Measurements from ENCODE around the gene C2CD4C. TPM values are rescaled to one million over a fixed set of nuclear protein-coding genes. Genes with fewer than 3 reads are reported as not detected.

C2CD4C gene
- total and polyA plus RNA-seq, 2 donors (not counting 3 experiments of a cell fraction or from before 2014, with no cell fraction given): 0.25 to 0.38 TPM

GRCh38 chr19:362154-362553, 46.8 kb downstream of the C2CD4C start:
- no TSS peak for BruUV-seq (replicated peaks)
- DNase-seq (ENCODE audit: low read depth, low spot score) (no peak), FAIRE-seq (no peak)
- Histone ChIP-seq H3K9ac (replicated peaks; ENCODE audit: extremely low read depth, insufficient read depth, low read length) (no peak overlapping the region), H3K4me3 (replicated peaks in 1 of 3; ENCODE audit: insufficient read depth in 1 of 3, low read depth in 1 of 3, low read length in 3 of 3) (no peak overlapping the region), H2AFZ (ENCODE audit: low read depth, low read length) (no peak overlapping the region), H3K4me1 (ENCODE audit: control insufficient read depth, extremely low read depth, insufficient read depth, low read length) (no peaks in the 10 kb centered on the region), H3K4me2 (ENCODE audit: insufficient read depth, low read length) (no peak overlapping the region), H3K27ac (ENCODE audit: insufficient read depth, low read depth, low read length) (no peak overlapping the region), H3K9me3 (replicated peaks; ENCODE audit: control insufficient read depth, insufficient read depth, low read length) (no peaks in the 10 kb centered on the region), H3K36me3 (ENCODE audit: control insufficient read depth in 2 of 2, extremely low read depth in 1 of 2, insufficient read depth in 2 of 2, low read length in 2 of 2) (no peaks in the 10 kb centered on the region), H4K20me1 (replicated peaks; ENCODE audit: control insufficient read depth, extremely low read depth, insufficient read depth, low read length) (no peaks in the 10 kb centered on the region), H3K27me3 (ENCODE audit: control insufficient read depth in 2 of 2, insufficient read depth in 2 of 2, low read length in 2 of 2) (peaks cover 0 to 3% of the 10 kb centered on the region in 2 experiments), H3K79me2 (ENCODE audit: control insufficient read depth, insufficient read depth, low read length) (no peaks in the 10 kb centered on the region), H3K9me1 (replicated peaks; ENCODE audit: control insufficient read depth, extremely low read depth, insufficient read depth, low read length) (no peaks in the 10 kb centered on the region)
- intact Hi-C loops (cut with micrococcal nuclease) (no loop called here), dilution Hi-C loops (cut with MboI; ENCODE audit: extremely low pct_ligation_motif_present, low sequenced_read_pairs) (no loop called here)
- ChIA-PET CTCF (interaction anchor here (0.8 to 1.2 kb wide), 2 partner anchors 66 to 144 kb away, joined by 3 read pairs; no protein-coding TSS in a partner anchor), POLR2A (no interaction called here)
- no peak for TF ChIP-seq EZH2 (IDR thresholded peaks at IDR 0.05; ENCODE audit: borderline replicate concordance, low read depth, low read length, severe bottlenecking)
- no peak for TF ChIP-seq CTCF (IDR thresholded peaks at IDR 0.05; ENCODE audit: extremely low read depth in 1 of 2, insufficient read depth in 1 of 2, low read depth in 1 of 2, low read length in 2 of 2)
- no peak for TF ChIP-seq MYC (IDR thresholded peaks at IDR 0.05; ENCODE audit: low read depth, low read length)
- TF ChIP-seq MAX (IDR thresholded peaks at IDR 0.05; ENCODE audit: insufficient read depth, insufficient read length): no peak
- TF ChIP-seq POLR2A (IDR thresholded peaks at IDR 0.05; ENCODE audit: low read depth, low read length): no peak
- TF ChIP-seq GATA2 (IDR thresholded peaks at IDR 0.05; ENCODE audit: insufficient read depth, insufficient read length, low read depth, low read length): no peak
- TF ChIP-seq FOS (IDR thresholded peaks at IDR 0.05; ENCODE audit: borderline replicate concordance, insufficient read depth, low read length): no peak
- no peak for TF ChIP-seq JUN (IDR thresholded peaks at IDR 0.05; ENCODE audit: borderline replicate concordance, insufficient read depth, insufficient read length, low read depth)
- TF ChIP-seq POLR2AphosphoS5 (IDR thresholded peaks at IDR 0.05; ENCODE audit: insufficient read depth, low read depth, low read length): no peak

All from endothelial cell of umbilical vein (primary cell).